Measurements from ENCODE around the gene SYT1.

DNA sequence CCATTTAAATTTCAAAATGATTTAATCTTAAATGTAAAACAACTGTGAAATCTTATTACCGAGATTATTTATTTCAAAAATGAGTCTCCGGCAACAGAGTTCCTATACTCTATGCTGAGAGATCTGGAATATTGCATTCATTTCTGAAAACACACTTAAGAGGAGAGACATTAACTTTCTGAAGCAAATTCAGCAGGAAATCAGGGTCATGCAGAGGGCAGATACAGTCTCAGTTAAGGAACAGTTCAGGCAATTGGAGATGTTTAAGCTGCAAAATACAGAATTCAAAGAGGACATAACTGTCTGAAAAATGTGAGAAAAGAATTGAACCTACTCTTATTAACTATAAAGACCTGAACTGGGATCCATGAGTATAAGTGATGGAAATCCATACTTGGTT lies 505.4 kb downstream of the SYT1 start:
- TF ChIP-seq, protein P1, sequence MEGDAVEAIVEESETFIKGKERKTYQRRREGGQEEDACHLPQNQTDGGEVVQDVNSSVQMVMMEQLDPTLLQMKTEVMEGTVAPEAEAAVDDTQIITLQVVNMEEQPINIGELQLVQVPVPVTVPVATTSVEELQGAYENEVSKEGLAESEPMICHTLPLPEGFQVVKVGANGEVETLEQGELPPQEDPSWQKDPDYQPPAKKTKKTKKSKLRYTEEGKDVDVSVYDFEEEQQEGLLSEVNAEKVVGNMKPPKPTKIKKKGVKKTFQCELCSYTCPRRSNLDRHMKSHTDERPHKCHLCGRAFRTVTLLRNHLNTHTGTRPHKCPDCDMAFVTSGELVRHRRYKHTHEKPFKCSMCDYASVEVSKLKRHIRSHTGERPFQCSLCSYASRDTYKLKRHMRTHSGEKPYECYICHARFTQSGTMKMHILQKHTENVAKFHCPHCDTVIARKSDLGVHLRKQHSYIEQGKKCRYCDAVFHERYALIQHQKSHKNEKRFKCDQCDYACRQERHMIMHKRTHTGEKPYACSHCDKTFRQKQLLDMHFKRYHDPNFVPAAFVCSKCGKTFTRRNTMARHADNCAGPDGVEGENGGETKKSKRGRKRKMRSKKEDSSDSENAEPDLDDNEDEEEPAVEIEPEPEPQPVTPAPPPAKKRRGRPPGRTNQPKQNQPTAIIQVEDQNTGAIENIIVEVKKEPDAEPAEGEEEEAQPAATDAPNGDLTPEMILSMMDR (conservative IDR thresholded peaks at IDR 0.05; ENCODE audit: low read depth, low read length): no peak
- TF ChIP-seq EZH2 (IDR thresholded peaks at IDR 0.05; ENCODE audit: borderline replicate concordance, low read depth, low read length, poor library complexity, severe bottlenecking): no peak

Measured in A673 (cell line).